Renal cortex interstitium (tissue), 11 donors: ENCODE data around the gene RAD54L. TPM values are rescaled to one million over a fixed set of nuclear protein-coding genes. Genes with fewer than 3 reads are reported as not detected.
A peak's percentile ranks its signal among the peaks of the same experiment; 100 is the strongest.

ENCODE experiments used
- DNase-seq, 11 donors: peaks; one replicate each; pipeline ENCODE4 v3.0.0-alpha.2; 2013; ENCODE audit warnings: low read depth in 9 of 11, low spot score in 4 of 11; ENCODE audit errors: extremely low read depth in 1 of 11
- polyA plus RNA-seq, 3 donors: library from polyadenylated mRNA; unstranded; fragments of 120-200 nt; gene quantifications; one replicate each; pipeline ENCODE4 v1.2.1, GENCODE V29; 2013; ENCODE audit not compliant: insufficient read length in 3 of 3

RAD54L gene
- polyA plus RNA-seq, 3 donors, result 12.6 to 15.5 (median 13.2) TPM

DNA sequence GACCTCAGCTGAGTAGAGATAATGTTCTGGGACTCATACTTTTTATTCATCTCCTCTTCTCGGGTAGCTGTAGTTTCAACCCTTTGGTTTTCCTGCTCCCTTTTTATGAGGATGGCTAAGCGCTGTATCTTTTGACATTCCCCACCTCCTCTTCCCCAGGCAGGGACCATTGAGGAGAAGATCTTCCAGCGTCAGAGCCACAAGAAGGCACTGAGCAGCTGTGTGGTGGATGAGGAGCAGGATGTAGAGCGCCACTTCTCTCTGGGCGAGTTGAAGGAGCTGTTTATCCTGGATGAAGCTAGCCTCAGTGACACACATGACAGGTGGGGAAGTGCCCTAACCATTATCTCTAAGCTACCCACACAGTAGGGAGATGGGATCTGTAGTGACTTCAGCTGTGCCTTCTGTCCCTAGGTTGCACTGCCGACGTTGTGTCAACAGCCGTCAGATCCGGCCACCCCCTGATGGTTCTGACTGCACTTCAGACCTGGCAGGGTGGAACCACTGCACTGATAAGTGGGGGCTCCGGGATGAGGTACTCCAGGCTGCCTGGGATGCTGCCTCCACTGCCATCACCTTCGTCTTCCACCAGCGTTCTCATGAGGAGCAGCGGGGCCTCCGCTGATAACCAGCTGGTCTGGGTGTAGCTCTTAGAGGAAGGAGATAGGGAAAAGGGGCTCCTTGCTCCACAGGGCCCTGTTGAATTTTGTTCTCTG is 30.3 kb downstream of the RAD54L start:
- no peak for DNase-seq

GRCh38 chr1:46278807-46279206 is 31.2 kb downstream of the RAD54L start:
- no peak for DNase-seq

DNA sequence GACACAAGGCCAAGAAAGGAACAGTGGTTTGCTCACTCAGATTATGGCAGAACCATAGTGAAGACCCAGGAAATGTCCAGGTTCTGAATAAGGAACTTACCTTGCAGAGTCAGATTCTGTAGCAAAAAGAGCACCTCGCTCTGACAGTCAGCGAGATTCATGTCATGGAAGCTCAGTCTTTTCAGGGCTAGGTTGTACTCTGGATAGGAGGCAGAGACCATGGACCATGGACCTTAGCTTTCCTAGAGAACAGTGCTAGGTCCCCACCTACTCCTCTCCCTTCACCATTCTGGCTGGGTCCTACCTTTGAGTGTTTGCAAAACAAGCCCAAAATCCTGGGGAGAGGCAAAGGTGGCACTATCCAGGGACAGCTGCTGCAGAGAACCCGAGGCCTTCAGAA is 32.5 kb downstream of the RAD54L start:
- DNase-seq, result no peak

DNA sequence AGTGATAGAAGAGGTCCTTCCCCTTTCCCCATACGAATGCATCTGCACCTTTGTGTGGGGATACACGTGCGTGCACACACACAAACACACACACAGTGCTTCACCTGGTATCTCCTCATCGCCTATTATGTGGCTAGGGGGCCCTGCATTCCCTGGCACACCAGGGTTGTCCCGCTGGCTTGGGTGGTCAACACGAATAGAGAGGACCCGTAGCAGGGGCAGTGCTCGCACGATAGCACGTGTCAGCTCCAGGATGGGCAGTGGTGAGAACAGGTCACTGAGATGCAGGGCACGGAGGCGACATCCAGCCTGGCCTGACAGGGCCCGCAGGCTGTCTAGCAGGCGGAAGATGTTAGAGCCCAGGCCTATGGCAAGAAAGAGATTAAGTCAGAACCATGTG is 33.5 kb downstream of the RAD54L start:
- no peak for DNase-seq

DNA sequence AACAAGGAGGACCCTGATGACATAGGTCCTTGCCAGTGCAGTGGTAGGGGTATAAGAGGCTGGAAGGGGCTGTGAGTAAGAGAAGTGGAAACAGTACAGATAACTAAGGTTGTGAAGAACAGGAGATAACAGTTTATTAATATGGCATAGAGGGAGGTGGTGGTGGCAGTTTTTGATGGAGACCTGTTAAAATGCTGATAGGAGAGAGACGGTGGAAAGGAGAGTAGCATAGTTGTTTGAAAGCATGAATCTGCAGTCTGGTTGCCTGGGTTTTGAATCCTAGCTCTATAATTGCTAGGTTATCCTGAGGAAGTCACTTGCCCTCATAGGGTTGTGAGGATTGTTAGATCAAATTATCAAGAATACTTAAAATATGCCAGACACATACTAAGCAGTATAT is 36.5 kb downstream of the RAD54L start:
- DNase-seq, result no peak

DNA sequence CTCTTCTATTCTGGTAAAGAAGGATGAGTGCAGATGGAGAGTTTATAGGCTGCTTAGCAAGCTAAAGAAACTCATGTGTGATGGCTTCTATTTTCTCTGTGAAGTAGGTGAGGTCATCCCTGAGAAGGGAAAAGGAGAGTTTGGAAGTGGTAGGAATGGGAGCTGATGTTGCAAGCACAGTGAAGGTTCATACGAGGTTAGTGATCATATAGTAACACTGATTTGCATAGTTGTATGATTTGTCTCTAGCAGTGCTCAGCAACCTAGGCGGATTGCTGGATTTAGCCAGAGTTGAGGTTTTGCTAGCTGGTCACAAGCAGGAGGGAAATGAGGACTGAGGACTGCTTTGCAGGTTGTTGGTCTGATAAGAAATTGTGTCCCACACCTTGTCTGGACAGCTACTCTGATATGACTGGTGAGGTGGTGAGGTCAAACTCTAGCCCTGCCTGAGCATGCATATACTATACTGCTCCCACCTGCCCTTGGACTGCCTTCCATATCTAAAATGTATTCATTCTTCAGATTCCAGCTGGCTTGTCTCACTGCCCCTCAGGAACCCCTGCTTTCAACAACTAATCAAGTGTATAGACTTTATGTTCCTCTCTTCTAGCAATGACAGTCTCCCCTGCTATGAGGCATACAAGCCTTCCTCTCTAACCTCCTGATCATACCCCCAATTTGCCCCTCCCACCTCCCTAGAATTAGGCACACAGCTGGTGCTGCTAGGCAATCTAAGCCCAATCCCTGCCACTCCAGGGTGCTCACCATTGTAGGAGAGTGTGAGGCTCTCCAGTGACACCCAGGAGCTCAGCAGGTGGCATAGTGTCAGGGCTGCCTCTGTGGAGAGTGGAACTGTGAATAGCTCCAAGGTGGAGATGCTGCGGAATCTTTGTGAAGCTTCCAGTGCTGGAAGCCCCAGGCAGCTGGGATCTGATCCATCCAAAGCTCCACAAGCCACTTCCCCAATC is 37.3 kb downstream of the RAD54L start:
- DNase-seq, result no peak

DNA sequence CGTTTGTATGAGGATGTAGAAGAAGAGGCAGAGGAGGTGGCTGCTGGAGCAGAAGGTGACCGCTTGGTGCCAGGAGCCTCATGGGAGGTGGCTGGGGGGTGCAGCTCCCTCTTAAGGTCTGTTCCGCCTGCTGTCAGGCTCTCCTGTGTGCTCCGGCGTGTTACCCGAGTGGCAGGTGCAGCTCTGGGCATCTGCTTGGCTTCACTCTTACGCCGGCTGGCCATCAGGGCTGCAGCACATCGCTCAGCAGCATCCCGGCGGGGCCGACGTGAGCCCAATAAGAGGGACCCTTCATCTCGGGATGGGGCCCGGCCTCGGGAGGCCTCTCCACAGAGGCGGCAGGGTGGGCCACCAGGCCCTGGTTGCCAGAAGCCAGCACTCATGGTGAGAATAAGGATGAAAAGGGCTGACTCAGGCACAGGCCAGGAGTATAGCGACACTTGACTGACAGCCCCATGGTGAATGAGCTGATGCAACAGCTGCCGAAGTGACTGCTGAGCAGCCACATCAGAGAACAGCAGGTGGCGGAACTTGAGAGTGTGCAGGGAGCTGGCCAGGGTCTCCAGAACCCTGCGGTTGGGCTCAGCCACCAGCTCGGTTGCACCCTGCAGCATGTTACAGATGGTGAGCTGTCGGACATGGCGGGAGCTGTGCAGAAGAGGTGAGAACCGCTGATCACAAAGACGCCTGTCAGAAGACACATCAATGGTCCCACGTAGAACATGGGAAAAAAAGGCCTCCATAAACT is 38.3 kb downstream of the RAD54L start:
- no peak for DNase-seq

- DNase-seq, result no peak
Observed at GRCh38 chr1:46288485-46289133, 41.0 kb downstream of the RAD54L start.

GRCh38 chr1:46289134-46289494 is 41.6 kb downstream of the RAD54L start:
- no peak for DNase-seq

DNA sequence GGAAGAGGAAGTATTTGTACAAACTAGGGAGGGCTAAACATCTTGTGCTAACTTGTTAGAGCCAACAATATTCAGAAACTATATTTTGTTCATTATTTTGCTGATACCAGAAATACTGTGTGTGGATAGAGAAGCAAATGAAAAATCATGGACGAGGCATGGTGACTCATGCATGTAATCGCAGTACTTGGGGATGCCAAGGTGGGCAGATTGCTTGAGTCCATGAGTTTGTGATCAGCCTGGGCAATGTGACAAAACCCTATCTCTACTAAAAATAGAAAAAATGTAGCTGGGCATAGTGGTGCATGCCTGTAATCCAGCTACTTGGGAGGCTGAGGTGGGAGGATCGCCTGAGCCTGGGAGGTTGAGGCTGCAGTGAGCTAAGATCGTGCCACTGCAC is 42.4 kb downstream of the RAD54L start:
- DNase-seq, result no peak

DNA sequence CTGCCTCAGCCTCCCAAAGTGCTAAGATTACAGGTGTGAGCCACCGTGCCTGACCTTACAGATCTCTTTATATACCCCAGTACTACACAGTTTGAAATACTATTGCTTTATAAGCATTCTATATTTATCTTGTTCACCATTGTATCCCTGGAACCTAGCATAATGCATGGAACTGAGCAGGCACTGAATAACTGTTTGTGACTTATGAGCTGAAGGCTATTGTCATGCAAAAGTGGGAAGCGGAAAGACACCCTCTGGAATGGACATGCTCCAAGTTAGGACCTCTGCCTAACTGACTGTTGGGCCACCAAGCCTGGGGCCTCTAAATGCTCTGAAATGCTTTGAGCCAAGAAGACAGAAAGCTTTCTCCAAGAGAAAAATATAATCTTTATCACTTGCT is 47.7 kb downstream of the RAD54L start:
- no peak for DNase-seq

DNA sequence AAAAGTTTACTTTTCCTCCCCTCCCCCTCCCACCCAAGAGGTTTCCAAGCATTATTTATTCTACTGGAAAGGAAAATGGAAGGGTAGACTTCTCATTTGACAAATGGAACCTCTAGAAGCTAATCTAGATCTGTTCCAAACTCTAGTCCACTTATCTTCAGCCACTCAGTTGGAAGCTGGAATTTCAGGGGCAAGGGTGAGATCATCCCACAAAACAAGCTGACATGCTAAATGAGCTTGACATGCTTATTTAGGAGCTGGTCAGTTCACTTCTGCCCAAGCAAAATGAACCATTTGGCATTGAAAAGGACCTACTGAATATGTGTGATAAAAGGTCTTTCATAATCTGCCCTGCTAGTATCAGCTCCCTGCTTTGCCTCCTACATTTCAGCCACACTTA is 50.8 kb downstream of the RAD54L start:
- no peak for DNase-seq

DNA sequence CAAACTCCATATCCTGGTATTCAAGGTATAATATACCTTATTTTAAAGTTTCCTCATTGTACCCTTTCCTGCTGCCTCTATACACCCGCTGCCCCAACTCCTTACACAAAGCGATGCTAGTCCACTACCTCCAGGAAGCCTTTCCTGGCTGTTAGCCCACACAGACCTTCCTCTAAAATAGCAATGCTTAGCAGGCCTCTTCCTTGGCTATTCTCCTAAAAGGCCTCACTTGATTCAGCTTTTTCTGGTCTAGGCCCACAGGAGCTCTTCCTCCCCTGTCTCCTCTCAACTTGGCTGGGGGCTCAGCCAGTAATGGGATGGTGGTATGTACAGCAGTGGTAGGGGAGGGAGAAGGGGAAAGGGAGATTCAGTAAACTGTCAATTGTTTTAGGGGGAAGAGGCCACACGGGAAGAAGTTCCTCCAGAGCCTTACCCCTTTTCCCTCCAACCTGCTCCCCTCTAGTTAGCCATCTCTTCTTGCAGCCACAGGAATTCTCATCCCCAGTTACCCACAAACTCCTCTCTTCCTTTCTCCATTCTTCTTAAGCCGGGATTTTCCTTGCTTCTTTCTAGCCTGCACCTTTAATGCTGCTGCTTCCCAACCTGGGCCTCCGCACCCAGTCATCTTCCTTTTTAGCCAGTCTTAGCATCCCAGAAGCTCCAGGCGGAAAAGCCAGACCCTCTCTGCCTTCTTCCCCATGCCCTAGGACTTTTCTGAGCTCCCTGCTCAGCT is 53.3 kb downstream of the RAD54L start:
- DNase-seq, result no peak

- DNase-seq, result peak in 1 of 11 donors; percentile 23
Observed at GRCh38 chr1:46301406-46301807, 53.8 kb downstream of the RAD54L start.

DNA sequence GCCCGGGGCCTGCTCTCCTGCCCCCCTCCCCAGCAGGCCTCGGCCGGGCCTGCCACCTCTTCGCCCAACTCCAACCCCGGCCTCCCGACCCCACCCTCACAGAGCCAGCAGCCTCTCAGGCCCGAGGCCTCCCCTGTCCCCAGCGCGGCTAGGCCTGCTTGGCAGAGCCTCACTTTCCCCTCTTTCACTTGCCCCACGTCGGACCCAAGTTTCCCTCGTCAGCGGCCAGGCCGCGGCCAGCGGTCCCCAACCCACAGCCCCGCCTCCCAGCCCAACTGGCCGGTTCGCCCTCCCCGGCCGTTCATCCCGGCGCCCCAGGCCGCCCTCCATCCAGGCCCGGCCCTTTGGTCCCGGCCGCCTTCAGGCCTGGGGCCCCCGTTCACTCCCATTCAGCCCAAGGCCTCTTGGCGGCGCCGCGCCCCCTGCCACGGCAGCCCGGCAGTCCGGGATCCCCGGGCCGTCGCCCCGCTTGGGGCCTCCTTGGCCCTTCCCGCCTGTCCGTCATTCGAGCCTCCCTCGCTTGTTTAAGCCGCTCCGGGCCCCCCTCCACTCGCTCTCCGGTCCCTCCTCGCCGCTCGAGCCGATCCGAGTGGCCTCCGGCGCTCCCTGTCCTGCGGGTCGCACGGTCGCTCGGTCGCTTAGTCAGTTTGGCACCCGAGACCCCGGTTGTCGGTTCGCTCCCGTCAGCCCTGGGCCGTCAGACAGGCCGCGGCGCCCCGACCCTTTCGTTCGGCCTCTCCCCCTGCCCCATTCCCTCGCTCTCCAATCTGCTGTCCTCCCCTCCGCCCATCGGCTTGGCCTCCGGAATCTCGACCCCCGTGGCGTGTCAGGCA is 54.5 kb downstream of the RAD54L start:
- peak; percentile 20 to 60 (median 42) for DNase-seq

- peak in 3 of 11 donors; percentile 17 to 51 (median 38) for DNase-seq
Observed at GRCh38 chr1:46302641-46303037, 55.1 kb downstream of the RAD54L start.

DNA sequence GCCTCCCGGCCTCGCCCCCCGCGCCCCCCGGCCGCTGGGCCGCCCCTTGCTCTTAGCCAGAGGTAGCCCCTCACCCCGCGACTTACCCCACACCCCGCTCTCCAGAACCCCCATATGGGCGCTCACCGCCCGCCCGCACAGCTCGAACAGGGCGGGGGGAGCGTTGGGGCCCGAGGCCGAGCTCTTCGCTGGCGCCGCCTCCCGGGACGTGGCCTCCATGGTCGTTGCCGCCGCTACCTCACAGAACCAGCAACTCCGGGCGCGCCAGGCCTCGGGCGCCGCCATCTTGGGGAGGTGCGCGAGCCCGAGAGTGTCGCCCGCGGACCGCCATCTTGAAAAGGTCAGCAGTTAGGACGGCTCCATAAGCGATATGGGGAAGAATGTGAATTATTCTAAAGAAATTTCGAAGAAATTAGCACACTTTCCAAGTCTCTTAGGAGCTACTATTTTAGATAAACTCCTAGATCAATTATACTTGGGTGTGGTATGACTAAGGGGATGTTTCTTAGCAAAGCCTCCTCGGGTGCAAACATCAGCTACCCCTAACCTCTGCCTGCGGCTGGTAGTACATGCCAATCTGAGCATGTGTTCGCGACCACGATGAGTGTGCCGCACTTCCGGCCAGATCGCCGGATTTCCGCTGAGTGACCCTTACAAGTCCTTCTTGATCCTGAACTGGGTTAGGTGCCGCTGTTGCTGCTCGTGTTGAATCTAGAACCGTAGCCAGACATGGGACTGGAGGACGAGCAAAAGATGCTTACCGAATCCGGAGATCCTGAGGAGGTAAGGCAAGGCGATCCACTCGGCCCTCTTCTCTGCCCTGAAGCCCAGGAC is 55.7 kb downstream of the RAD54L start, which contains the start of the genes LRRC41 and UQCRH:
Gene LRRC41, minus strand, starts transcription at position 579 of the 834 bp plus-strand sequence. Its CDS starts 294 bp downstream, at position 285.
Gene UQCRH, plus strand, starts transcription at position 661 of the 834 bp plus-strand sequence. Its CDS starts 69 bp downstream, at position 730.
- DNase-seq, result peak; percentile 90 to 95 (median 93)
